ENCODE data around the gene LYL1.

GRCh38 chr19:13104848-13105711 is 2.4 kb upstream of the LYL1 start:
- TF ChIP-seq, protein P1, sequence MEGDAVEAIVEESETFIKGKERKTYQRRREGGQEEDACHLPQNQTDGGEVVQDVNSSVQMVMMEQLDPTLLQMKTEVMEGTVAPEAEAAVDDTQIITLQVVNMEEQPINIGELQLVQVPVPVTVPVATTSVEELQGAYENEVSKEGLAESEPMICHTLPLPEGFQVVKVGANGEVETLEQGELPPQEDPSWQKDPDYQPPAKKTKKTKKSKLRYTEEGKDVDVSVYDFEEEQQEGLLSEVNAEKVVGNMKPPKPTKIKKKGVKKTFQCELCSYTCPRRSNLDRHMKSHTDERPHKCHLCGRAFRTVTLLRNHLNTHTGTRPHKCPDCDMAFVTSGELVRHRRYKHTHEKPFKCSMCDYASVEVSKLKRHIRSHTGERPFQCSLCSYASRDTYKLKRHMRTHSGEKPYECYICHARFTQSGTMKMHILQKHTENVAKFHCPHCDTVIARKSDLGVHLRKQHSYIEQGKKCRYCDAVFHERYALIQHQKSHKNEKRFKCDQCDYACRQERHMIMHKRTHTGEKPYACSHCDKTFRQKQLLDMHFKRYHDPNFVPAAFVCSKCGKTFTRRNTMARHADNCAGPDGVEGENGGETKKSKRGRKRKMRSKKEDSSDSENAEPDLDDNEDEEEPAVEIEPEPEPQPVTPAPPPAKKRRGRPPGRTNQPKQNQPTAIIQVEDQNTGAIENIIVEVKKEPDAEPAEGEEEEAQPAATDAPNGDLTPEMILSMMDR (IDR thresholded peaks at IDR 0.05; ENCODE audit: poor library complexity, severe bottlenecking): no peak
- no peak for TF ChIP-seq EP300 (conservative IDR thresholded peaks at IDR 0.05; ENCODE audit: poor library complexity, severe bottlenecking)
- TF ChIP-seq RAD21 (conservative IDR thresholded peaks at IDR 0.05): no peak
- no peak for TF ChIP-seq TAF1 (IDR thresholded peaks at IDR 0.05; ENCODE audit: low read depth)
- no peak for TF ChIP-seq REST (IDR thresholded peaks at IDR 0.05; ENCODE audit: borderline replicate concordance)
- no peak for TF ChIP-seq POLR2AphosphoS5 (IDR thresholded peaks at IDR 0.05)
- no peak for TF ChIP-seq SMC3 (conservative IDR thresholded peaks at IDR 0.05; ENCODE audit: poor library complexity)
- TF ChIP-seq EZH2 (IDR thresholded peaks at IDR 0.05; ENCODE audit: borderline replicate concordance, insufficient read depth, low read length, poor library complexity, severe bottlenecking): no peak
